Upper lobe of right lung (tissue), 1 donor: ENCODE measurements around the gene CDH13. TPM values are rescaled to one million over a fixed set of nuclear protein-coding genes. Genes with fewer than 3 reads are reported as not detected.

ENCODE experiments used
- ATAC-seq: fragments of 200-7000 bp; cut with Tn5 transposase; one replicate; pipeline ENCODE4 v1.9.1; 2020; ENCODE audit warnings: mild to moderate bottlenecking, moderate library complexity
- DNase-seq: peaks from one replicate; pipeline ENCODE4 v3.0.0-alpha.2; 2020
- H3K27ac ChIP-seq: fragments of 200-600 bp; one replicate; pipeline ENCODE4 v1.8.0; 2022
- H3K27me3 ChIP-seq: fragments of 200-600 bp; one replicate; pipeline ENCODE4 v1.8.0; 2022; ENCODE audit warnings: mild to moderate bottlenecking
- H3K36me3 ChIP-seq: fragments of 200-600 bp; one replicate; pipeline ENCODE4 v1.8.0; 2022
- H3K4me1 ChIP-seq: fragments of 200-600 bp; one replicate; pipeline ENCODE4 v1.8.0; 2022
- H3K4me3 ChIP-seq: fragments of 200-600 bp; one replicate; pipeline ENCODE4 v1.8.0; 2022; ENCODE audit warnings: mild to moderate bottlenecking
- H3K9me3 ChIP-seq: fragments of 200-600 bp; one replicate; pipeline ENCODE4 v1.8.0; 2022
- CTCF ChIP-seq: fragments of 200-600 bp; IDR thresholded peaks from one replicate; pipeline ENCODE4 v1.8.0; 2022; ENCODE audit warnings: antibody characterized with exemption
- intact Hi-C: fragments of 100-400 bp; cut with DNase I; formaldehyde crosslinking; loops from one replicate; pipeline ENCODE4 v1.11.0; 2022
- total RNA-seq: library from RNA; stranded (reverse); fragmentation: NEBNext Ultra II Directional; extraction: Animal tissue kit (Norgen Biotek cat#: 25700); gene quantifications from one replicate; pipeline ENCODE4 v1.2.1, GENCODE V29; 2021
- donor health status: DM: no; HTN: yes; CAD: no; lungs with severe emphysema.

Gene CDH13
- total RNA-seq, 1 donor from 2014 or later = 27.2 TPM

DNA sequence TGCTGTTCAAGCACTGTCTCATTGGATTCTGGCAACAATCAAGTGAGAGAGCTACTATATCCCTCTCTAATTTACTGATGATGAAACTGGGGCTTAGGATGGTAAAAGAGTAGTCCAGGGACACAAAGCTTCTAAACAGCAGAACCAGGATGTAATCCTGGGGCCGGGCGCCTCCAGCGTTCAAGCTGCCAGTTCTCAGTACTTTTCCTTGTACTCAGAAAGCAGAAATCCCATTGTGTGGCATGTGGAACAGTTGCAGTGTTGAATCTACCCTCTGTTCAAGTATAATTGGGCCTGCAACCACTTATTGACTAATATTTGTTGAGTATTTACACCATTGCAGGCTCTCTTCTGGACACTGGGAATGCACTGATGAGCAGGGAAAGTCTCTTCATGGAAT is 14.5 kb upstream of the CDH13 start:
- intact Hi-C loops = no loop called here

DNA sequence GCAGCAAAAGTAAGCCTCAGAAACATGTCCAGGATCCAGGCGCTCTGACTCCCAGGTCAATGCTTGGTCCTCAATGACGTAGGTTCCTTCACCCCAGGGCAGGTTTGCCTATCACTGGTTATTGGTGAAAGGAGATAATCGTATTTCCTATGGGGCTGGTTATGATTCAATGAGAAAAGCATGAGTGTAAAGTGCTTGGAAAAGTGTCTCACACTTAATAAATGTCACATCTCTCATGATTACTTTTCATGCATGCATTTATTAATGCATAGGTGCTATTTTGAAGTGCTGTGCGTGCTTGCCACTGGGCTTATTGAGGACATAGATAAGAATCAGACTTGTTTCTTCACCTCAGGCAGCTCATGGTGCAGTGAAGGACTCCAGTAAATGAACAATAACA is 10.4 kb upstream of the CDH13 start:
- Histone ChIP-seq H3K27ac (no peak overlapping the region), H3K27me3 (no peaks in the 10 kb centered on the region), H3K4me3 (no peak overlapping the region), H3K4me1 (no peaks in the 10 kb centered on the region), H3K36me3 (no peaks in the 10 kb centered on the region), H3K9me3 (no peaks in the 10 kb centered on the region)
- intact Hi-C loops = no loop called here
- no peak for DNase-seq
- no peak for TF ChIP-seq CTCF
- no peak for ATAC-seq

More for the DNA sequence above, 14.5 kb upstream of the CDH13 start:
- TF ChIP-seq CTCF = no peak
- DNase-seq (no peak), ATAC-seq (no peak)
- Histone ChIP-seq H3K4me3 (no peak overlapping the region), H3K4me1 (no peaks in the 10 kb centered on the region), H3K9me3 (no peaks in the 10 kb centered on the region), H3K27me3 (no peaks in the 10 kb centered on the region), H3K27ac (no peak overlapping the region), H3K36me3 (no peaks in the 10 kb centered on the region)

DNA sequence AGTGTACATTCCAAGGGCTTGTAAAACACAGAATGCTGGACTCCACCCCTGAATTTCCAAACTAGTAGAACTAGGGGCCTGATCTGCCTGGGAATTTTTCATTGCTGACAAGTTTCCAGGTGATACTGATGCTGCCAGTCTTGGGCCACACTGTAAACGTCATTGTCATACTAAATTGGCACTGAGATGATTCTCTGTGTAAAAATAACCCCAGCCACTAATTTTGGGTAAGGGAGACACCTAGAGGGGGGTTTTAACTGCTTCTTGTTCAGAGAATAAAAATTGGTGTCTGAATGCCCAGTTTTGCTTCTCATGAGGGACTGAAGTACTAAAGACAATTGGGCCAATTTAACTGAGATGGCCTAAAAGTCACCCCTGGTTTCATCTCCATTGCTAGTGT is 5.0 kb upstream of the CDH13 start:
- Histone ChIP-seq H3K9me3 (no peaks in the 10 kb centered on the region), H3K27me3 (peaks cover 15% of the 10 kb centered on the region), H3K27ac (no peak overlapping the region), H3K36me3 (no peaks in the 10 kb centered on the region), H3K4me1 (no peaks in the 10 kb centered on the region), H3K4me3 (no peak overlapping the region)
- intact Hi-C loops = no loop called here
- no peak for DNase-seq
- TF ChIP-seq CTCF = no peak
- ATAC-seq = no peak

DNA sequence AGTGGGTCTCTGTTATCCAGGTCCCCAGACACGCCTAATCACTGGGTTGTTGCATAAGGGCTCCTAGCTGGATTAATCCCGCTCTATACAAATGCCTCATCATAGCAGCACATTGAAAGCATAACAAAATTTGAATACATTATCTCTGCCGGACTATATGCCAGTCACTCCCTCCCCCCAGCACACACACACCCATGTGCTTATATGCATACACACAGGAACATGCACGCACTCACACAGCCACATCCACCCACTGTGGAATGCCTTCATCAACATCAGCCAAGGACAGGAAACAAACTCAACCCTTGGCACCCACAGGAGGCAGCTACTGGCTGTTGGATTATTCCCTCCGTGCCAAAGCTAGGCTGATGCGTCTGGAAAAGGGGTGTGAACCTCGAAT is 3.5 kb upstream of the CDH13 start:
- intact Hi-C loops = no loop called here
- no peak for ATAC-seq
- H3K9me3 ChIP-seq = no peaks in the 10 kb centered on the region

DNA sequence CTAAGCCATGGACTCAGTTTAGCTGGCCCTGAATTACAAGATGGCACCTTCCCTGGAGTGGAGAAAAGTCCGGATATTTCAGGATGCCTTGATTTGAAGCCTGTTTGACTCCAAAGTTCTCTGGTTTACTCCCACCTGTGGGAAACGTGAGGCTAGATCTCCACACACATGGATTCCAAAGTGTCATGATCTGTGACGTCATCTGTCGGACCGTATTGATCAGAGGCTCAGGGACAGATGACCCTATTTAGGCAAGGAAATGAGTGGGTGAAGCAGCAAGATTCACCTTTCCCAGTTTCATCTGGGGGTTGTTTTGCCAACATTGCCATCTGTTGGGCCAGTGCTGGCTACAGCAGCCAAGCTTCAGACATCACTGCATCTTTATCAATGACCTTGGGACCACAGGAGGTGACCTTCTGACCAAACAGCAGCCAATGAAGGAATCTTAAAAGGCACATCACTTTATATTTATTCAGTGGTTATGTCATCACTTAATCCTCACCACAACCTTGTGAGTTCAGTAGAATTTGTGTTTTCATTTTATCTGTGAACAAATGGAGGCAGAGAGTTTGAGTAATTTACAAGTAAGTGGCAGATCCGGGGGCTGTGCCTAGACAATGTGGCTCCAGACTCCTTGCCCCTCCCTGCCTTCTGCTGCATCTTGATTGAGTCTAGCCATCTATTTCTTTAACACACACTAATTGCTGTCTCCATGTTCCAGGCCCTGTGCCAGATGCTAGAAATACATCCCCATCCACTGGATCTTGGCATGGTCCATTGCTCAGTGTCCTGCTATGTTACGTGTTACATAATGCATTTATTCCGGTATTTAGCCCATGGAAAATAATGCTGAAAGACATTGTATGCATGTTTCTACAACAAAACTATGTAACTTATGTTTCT is 1.5 kb upstream of the CDH13 start:
- Histone ChIP-seq H3K27me3 (peaks cover 26% of the 10 kb centered on the region), H3K4me1 (peaks cover 6% of the 10 kb centered on the region), H3K4me3 (no peak overlapping the region), H3K27ac (no peak overlapping the region), H3K9me3 (no peaks in the 10 kb centered on the region), H3K36me3 (no peaks in the 10 kb centered on the region)
- DNase-seq (no peak), ATAC-seq (no peak)
- TF ChIP-seq CTCF = no peak
- intact Hi-C loops = no loop called here

More for the DNA sequence above, 3.5 kb upstream of the CDH13 start:
- H3K4me3 ChIP-seq = no peak overlapping the region
- no peak for DNase-seq
- H3K27me3 ChIP-seq = peaks cover 26% of the 10 kb centered on the region
- no peaks in the 10 kb centered on the region for H3K36me3 ChIP-seq
- H3K4me1 ChIP-seq = peaks cover 6% of the 10 kb centered on the region
- no peak overlapping the region for H3K27ac ChIP-seq
- TF ChIP-seq CTCF = no peak
